Measurements from ENCODE around the gene ALDH3B1.
"Not testable (repeated sequence)": the region's sequence is repeated elsewhere in the genome, so short reads cannot be mapped to it uniquely, and the experiment has no call there.

GRCh38 chr11:67982255-67982857 is 27.8 kb upstream of the ALDH3B1 start:
- not testable (repeated sequence) for TF ChIP-seq EZH2phosphoT487 (IDR thresholded peaks at IDR 0.05; ENCODE audit: low read depth, severe bottlenecking, unreplicated experiment); CTCF (IDR thresholded peaks at IDR 0.05; ENCODE audit: poor library complexity); EZH2 (IDR thresholded peaks at IDR 0.05; ENCODE audit: borderline replicate concordance)

Measured in hepatocyte (in vitro differentiated cells).